Choroid plexus epithelial cell (primary cell): ENCODE measurements around the gene DUSP28.

Experiments used
- DNase-seq: peaks from one replicate; pipeline ENCODE4 v3.0.0-alpha.2; 2010; ENCODE audit warnings: low read depth
- H3K4me3 ChIP-seq: 2 replicates; pipeline ENCODE4 v1.5.1; 2011; ENCODE audit warnings: low read depth, mild to moderate bottlenecking, control low read depth, low read length, moderate library complexity
- CTCF ChIP-seq: conservative IDR thresholded peaks from 2 replicates; pipeline ENCODE4 v1.5.1; 2011; ENCODE audit warnings: low read depth, mild to moderate bottlenecking, control low read depth, inconsistent platforms, low read length, moderate library complexity

DUSP28 gene

GRCh38 chr2:240593703-240594451 is 33.7 kb downstream of the DUSP28 start:
- no peak for DNase-seq
- H3K4me3 ChIP-seq = no peak overlapping the region
- no peak for TF ChIP-seq CTCF

GRCh38 chr2:240594511-240595380 is 34.6 kb downstream of the DUSP28 start:
- no peak overlapping the region for H3K4me3 ChIP-seq
- no peak for TF ChIP-seq CTCF
- no peak for DNase-seq

GRCh38 chr2:240595381-240596079 is 35.4 kb downstream of the DUSP28 start:
- peak; percentile 64 for TF ChIP-seq CTCF
- H3K4me3 ChIP-seq = no peak overlapping the region
- DNase-seq = peak; percentile 51

GRCh38 chr2:240596080-240596460 is 35.9 kb downstream of the DUSP28 start:
- TF ChIP-seq CTCF = no peak
- H3K4me3 ChIP-seq = no peak overlapping the region
- no peak for DNase-seq

- H3K4me3 ChIP-seq = no peak overlapping the region
- no peak for DNase-seq
- TF ChIP-seq CTCF = no peak
Measured at GRCh38 chr2:240596491-240596931, 36.4 kb downstream of the DUSP28 start.

GRCh38 chr2:240597054-240597418 is 36.9 kb downstream of the DUSP28 start:
- no peak for TF ChIP-seq CTCF
- DNase-seq = no peak

More at GRCh38 chr2:240597054-240597418, 36.9 kb downstream of the DUSP28 start:
- H3K4me3 ChIP-seq = no peak overlapping the region
